Fibroblast of skin of abdomen (primary cell): ENCODE results near the gene CLEC16A.
A peak's percentile ranks its signal among the peaks of the same experiment; 100 is the strongest.

ENCODE experiments used
- DNase-seq: peaks from one replicate; pipeline ENCODE4 v3.0.0-alpha.2; 2013

CLEC16A gene

GRCh38 chr16:10990378-10990777 is 46.0 kb downstream of the CLEC16A start:
- DNase-seq: no peak

GRCh38 chr16:10992112-10992511 is 47.7 kb downstream of the CLEC16A start:
- peak; percentile 76 for DNase-seq

GRCh38 chr16:10992797-10993196 is 48.4 kb downstream of the CLEC16A start:
- peak; percentile 74 for DNase-seq

- no peak for DNase-seq
Observed at GRCh38 chr16:10993649-10994048, 49.3 kb downstream of the CLEC16A start.

DNA sequence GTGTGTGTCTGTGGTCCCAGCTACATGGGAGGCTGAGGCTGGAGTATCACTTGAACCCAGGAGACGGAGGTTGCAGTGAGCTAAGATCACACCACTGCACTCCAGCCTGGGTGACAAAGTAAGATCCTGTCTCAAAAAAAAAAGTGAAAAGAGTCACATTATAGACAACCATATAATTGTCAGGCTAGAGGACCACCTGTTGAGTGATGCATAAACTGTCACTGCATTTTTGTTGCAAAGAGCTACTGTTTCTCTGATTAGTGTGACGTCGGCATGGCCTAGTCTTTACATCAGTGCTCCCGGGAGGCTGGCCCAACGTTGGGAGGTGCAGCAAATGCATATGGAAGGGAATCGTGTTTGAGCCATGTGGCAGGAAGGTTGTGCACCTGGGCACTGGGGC is 50.2 kb downstream of the CLEC16A start:
- no peak for DNase-seq

DNA sequence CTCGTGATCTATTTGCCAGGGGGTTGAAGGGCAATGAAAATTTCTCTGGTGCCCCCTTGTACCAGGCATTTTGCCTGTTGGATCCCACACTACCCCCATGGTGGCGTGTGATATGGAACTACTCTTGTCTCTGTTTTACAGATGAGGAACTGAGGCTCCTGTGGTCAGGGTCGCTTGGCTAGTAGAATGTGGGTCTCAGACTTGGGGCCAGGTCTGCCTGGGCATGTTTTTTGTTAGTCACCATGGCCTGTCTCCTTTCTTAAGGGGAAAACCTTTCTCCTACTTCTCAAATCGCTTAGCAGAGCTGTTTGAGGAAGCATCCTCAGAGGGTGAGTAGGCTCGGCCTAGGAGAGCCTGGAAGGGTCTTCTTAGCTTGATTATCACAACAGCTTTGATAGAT is 51.2 kb downstream of the CLEC16A start:
- DNase-seq: no peak

DNA sequence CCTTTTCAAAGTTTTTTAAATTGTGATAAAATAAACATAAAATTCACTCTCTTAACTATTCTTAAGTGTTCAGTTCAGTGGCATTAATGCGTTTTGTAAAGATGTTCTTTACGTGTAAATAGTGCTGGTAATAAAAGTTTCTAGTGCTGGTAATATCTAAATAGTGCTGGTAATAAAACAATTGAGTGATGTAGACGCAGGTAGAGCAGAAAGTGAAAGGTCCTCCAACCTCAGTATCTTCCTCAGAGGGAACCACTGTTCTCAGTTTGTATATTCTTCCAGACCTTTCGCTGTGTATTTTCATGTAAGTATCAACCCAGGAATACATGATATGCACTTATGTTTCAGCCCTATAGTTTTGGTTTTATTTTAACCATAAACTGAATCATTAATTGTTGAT is 53.1 kb downstream of the CLEC16A start:
- no peak for DNase-seq

GRCh38 chr16:10999300-10999699 is 54.9 kb downstream of the CLEC16A start:
- no peak for DNase-seq

GRCh38 chr16:11001611-11002010 is 57.2 kb downstream of the CLEC16A start:
- DNase-seq: no peak

DNA sequence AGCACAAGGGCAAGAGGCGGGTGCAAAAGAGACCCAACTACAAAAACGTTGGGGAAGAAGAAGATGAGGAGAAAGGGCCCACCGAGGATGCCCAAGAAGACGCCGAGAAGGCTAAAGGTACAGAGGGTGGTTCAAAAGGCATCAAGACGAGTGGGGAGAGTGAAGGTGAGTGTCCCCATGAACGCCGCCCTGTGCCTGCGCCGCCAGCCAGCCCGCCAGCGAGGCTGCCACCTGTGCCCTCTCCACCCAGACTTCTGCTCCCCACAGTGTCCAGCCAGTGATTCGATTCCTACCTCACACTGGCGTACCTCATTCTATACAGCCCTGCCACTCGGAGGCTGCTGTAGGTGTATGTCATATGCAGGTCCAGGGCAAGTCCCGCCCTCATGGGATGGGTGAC is 58.8 kb downstream of the CLEC16A start:
- no peak for DNase-seq

GRCh38 chr16:11004351-11004750 is 60.0 kb downstream of the CLEC16A start:
- peak; percentile 78 for DNase-seq

DNA sequence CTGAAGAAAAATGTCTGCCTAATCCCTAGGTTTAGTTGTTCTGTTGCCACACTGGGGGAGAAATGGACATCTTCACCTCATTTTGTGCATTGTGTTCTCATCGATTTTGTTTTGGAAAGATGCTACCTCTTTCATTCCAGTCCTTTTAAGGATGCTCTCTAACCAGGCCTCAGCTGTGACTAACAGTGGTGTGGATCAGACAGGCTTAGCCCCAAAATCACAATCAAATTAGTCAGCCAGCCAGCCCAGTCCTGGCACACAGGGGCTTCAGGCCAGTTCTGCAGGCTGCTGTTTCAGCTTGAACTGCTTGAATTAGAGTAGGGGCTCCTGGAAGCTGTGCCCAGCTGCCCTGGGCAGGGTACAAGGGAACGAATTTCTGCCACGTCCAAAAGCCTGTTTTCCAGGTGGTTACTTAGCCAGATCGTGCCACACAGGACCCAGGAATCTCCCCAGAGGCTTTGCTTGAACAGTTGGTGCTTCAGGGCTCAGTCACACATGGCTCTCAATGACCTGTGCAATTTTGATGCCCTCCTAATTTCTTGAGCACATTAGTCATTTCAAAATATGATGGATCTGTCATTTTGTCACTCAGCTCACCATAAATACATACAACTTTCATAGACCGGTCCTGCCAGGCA is 60.7 kb downstream of the CLEC16A start:
- DNase-seq: peak; percentile 90

DNA sequence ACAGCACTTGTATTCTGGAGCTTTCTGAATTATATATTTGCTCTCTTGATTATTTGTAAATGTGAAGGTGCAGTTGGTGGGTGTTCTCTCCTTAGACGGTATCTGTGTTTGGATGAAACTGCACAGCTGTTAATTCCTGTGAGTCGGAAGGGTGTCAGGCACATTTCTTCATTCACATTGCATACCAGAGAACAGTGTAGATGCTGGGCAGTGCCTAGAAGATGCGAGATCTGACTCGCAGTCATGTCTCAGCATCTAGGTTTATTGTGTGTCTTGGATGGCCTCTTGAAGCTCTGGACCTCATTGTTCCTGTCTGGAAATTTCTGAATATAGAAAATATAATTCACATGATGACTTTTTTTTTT is 61.2 kb downstream of the CLEC16A start:
- DNase-seq: peak; percentile 82

GRCh38 chr16:11006656-11007055 is 62.3 kb downstream of the CLEC16A start:
- peak; percentile 31 for DNase-seq

DNA sequence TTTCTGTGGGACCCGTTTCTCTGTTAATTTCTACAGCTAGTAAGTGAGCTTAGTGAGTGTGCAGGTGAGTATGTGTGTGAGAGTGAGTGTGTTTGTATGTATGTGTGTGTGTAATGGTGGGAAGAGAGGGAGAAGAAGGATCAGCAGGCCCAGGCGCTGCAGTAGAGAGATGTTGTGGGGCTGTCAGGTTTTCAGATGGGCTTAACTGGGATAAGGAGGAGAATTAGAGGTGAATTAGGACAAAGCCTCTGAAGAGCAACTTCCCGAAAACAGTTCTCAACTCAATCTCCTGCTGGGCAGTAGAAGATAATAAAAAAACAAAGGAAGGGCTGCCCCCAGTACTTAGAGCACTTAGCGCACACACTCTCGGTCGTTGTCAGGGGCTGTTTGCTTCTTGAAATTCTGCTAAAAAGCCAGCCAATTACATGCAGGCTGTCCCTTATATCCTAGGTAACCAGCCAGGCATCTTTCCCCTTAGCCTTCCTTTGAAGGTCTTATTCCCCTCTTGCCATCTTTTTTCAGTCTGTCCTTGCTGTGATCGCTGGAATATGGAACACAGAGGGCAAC is 63.4 kb downstream of the CLEC16A start:
- no peak for DNase-seq

DNA sequence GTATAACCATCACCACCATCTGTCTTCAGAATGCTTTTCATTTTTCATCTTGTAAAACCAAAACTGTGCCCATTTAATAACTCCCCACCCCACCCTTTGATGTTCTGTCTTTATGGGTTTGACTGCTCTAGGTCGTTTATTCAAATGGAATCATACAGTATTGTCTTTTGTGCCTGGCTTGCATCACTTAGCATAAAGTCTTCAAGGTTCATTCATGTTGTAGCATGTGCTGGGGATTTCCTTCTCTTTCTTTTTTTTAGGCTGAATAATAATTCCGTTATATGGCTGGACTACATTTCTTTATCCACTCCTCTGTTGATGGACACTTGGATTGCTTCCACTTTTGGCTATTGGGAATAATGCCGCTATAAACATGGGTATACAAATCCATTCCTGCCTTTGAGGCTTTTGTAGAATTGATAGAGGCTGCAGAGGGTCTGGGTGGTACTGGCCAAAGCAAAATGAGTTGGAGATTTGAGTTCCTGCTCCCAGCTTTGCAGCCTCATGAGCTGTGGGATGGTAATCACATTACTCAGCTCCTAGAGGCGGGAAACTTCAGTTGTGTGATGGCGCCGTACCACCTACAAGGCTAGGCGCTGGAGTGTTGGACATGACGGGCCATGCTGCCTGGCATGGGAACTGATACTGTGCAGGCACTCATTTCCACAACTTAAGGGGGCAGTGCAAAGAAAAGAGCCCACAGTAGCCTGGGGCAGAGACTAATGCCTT is 64.8 kb downstream of the CLEC16A start:
- DNase-seq: no peak

DNA sequence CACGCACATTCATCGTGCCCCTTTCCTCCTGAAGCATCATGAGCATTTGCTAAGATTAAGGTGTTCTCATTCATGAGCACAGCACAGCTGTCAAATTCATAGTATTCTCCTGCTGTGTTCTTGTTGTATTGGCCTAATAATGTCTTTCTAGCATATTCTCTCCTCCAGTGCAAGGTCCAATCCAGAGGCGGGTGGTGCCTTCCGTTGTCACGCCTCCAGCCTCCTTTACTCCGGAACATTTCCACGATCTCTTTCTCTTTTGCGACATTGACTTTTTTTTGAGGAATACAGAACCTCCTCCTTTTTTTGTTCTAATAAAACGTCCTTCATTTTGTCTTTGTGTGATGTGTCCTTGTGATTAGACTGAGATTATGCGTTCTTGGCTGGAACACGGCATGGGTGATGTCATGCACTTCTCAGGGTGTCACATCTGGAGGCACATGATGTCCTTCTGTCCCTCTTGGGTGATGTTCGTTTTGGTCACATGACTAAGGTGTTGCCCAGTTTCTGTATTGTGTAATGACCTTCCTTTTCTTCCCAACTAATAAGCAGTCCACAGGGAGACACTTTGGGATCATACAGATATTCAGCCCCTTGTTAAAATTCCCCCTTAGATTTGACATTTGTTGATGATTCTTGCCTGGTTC is 66.3 kb downstream of the CLEC16A start:
- no peak for DNase-seq

GRCh38 chr16:11011326-11011725 is 67.0 kb downstream of the CLEC16A start:
- no peak for DNase-seq

- no peak for DNase-seq
Observed at GRCh38 chr16:11012841-11013240, 68.5 kb downstream of the CLEC16A start.

DNA sequence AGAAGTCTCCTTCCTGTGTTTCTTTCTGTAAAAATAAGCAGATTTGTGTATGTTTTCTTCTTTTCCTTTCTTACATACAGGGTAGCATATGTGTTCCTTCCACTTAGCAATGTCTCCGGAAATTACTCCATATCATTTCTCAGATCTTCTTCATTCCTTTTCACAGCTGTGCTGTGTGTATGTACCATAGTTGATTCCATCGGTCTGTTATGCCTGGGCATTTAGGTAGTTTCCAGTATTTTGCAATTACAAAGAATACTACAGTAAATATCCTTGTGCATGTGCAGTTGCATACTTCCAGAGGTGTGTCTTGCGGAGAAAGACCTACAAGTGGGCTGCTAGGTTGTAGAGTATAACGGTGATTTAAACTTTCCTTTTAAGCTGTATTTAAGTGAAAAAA is 69.8 kb downstream of the CLEC16A start:
- DNase-seq: peak; percentile 67

GRCh38 chr16:11015076-11015475 is 70.7 kb downstream of the CLEC16A start:
- no peak for DNase-seq

DNA sequence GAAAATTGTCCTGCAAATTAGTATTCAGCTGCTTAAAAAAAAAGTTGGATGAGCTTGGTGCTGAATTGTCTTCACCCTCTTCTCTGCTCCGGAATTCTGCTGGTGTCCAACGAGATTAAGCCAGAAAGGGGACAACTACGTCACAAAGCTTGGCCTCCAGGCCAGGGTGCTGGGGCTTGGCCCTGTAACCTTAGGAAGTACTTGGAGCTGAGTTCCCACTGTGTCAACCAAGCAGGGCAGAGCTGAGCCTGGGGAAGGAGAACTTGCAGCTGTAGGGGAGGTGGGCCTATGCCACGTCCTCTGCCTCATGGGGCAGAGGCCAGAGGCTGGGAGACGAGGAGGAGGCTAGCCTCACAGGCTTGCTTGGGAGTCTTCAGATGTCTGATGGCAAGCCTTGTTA is 71.2 kb downstream of the CLEC16A start:
- no peak for DNase-seq

GRCh38 chr16:11016524-11016988 is 72.2 kb downstream of the CLEC16A start:
- no peak for DNase-seq

GRCh38 chr16:11016993-11017392 is 72.6 kb downstream of the CLEC16A start:
- peak; percentile 62 for DNase-seq
